GM12878 (cell line): Measurements from ENCODE around the gene TOPAZ1. TPM values are rescaled to one million over a fixed set of nuclear protein-coding genes. Genes with fewer than 3 reads are reported as not detected.

ENCODE experiments used
- ATAC-seq: fragments of 200-7000 bp; cut with Tn5 transposase; 3 replicates; pipeline ENCODE4 v1.9.1; 2020; ENCODE audit warnings: mild to moderate bottlenecking, moderate library complexity
- BruUV-seq: library from RNA; stranded (reverse); fragments of 400-500 nt; replicated peaks from 2 replicates; lab custom pipeline; 2021; lab: Mats Ljungman, UMichigan
- CTCF ChIA-PET: fragments of 300-600 bp; sonication (Branson Sonifier 250); formaldehyde crosslinking; extraction: SDS; loops from one replicate; lab custom pipeline; 2021; ENCODE audit warnings: inconsistent platforms; lab: Yijun Ruan, JAX
- POLR2A ChIA-PET: fragments of 350-600 bp; formaldehyde crosslinking; extraction: SDS; loops from one replicate; lab custom pipeline; 2021; ENCODE audit warnings: inconsistent platforms; lab: Charles Lee
- RAD21 ChIA-PET: fragments of 300-600 bp; sonication (Branson Sonifier 250); formaldehyde crosslinking; loops from one replicate; lab custom pipeline; 2023; ENCODE audit warnings: antibody characterized with exemption; ENCODE audit not compliant: unreplicated experiment; lab: Charles Lee
- SMC1A ChIA-PET: fragments of 300-600 bp; sonication (Branson Sonifier 250); formaldehyde crosslinking; loops from one replicate; lab custom pipeline; 2023; ENCODE audit not compliant: unreplicated experiment, uncharacterized antibody; lab: Charles Lee
- DNase-seq: peaks from one replicate; pipeline ENCODE4 v3.0.0-alpha.2; 2011; ENCODE audit warnings: low read depth, low spot score
- FAIRE-seq: peaks from 3 replicates; lab custom pipeline; 2011; peaks lifted over from hg19 to GRCh38; lab: Jason Lieb, UNC
- H2AFZ ChIP-seq: 2 replicates; pipeline ENCODE4 v1.6.0; 2011; ENCODE audit warnings: low read depth, low read length, control low read depth; ENCODE audit not compliant: control insufficient read depth
- H3K27ac ChIP-seq: 2 replicates; pipeline ENCODE4 v1.5.1; 2011; ENCODE audit warnings: control low read depth; ENCODE audit not compliant: control insufficient read depth, insufficient read depth
- H3K27me3 ChIP-seq, 2 experiments: replicated peaks in 1 of 2; 2 replicates each; pipeline versions ENCODE4 v1.6.0 to v1.6.1; 2011; ENCODE audit warnings: low read length in 1 of 2; ENCODE audit not compliant: control insufficient read depth in 2 of 2, insufficient read depth in 2 of 2
- H3K36me3 ChIP-seq, 2 experiments: 2 replicates each; pipeline ENCODE4 v1.5.1; 2011; ENCODE audit warnings: low read length in 1 of 2; ENCODE audit not compliant: control insufficient read depth in 2 of 2, insufficient read depth in 2 of 2
- H3K4me1 ChIP-seq: 2 replicates; pipeline ENCODE4 v1.6.1; 2011; ENCODE audit warnings: mild to moderate bottlenecking, low read length, moderate library complexity, mixed read lengths; ENCODE audit not compliant: control insufficient read depth, insufficient read depth
- H3K4me2 ChIP-seq: 2 replicates; pipeline ENCODE4 v1.6.0; 2011; ENCODE audit warnings: control low read depth; ENCODE audit not compliant: control insufficient read depth, insufficient read depth
- H3K4me3 ChIP-seq: fragments of 200-600 bp; sonication (generic); 2 replicates; pipeline ENCODE4 v1.5.1; 2016
- H3K79me2 ChIP-seq: 2 replicates; pipeline ENCODE4 v1.6.0; 2011; ENCODE audit warnings: low read length; ENCODE audit not compliant: control insufficient read depth, insufficient read depth
- H3K9ac ChIP-seq: 2 replicates; pipeline ENCODE4 v1.8.0; 2011; ENCODE audit warnings: low read length, control low read depth, mixed read lengths; ENCODE audit not compliant: control insufficient read depth, insufficient read depth
- H3K9me3 ChIP-seq: replicated peaks from 3 replicates; pipeline ENCODE4 v1.5.1; 2011; ENCODE audit warnings: mild to moderate bottlenecking, low read length; ENCODE audit not compliant: control insufficient read depth, insufficient read depth
- H4K20me1 ChIP-seq: 2 replicates; pipeline ENCODE4 v1.6.0; 2011; ENCODE audit not compliant: control insufficient read depth, insufficient read depth
- BHLHE40 ChIP-seq, 2 experiments: fragments of 450-650 bp in 1 of 2; IDR thresholded peaks; 2 replicates each; pipeline ENCODE4 v1.6.1; 2011 to 2017; ENCODE audit warnings: low read depth in 2 of 2, borderline replicate concordance in 1 of 2, improper control_type of control experiment in 1 of 2, low read length in 1 of 2, mild to moderate bottlenecking in 1 of 2
- CUX1 ChIP-seq: IDR thresholded peaks from 2 replicates; pipeline ENCODE4 v1.6.1; 2012; ENCODE audit warnings: improper control_type of control experiment, low read depth, low read length; ENCODE audit not compliant: insufficient replicate concordance
- EP300 ChIP-seq, 2 experiments: fragments of 150-350 bp in 1 of 2; IDR thresholded peaks; 2 replicates each; pipeline ENCODE4 v1.6.1; 2011 to 2012; ENCODE audit warnings: low read depth in 2 of 2, low read length in 2 of 2, borderline replicate concordance in 1 of 2, improper control_type of control experiment in 1 of 2, inconsistent platforms in 1 of 2; ENCODE audit not compliant: control insufficient read depth in 1 of 2
- IRF4 ChIP-seq: IDR thresholded peaks from 2 replicates; pipeline ENCODE4 v1.6.1; 2011; ENCODE audit warnings: low read depth, low read length
- RELA ChIP-seq: fragments of 450-650 bp; IDR thresholded peaks from 2 replicates; pipeline ENCODE4 v1.8.0; 2014; ENCODE audit warnings: borderline replicate concordance; ENCODE audit not compliant: partially characterized antibody
- TAF1 ChIP-seq: IDR thresholded peaks from 2 replicates; pipeline ENCODE4 v1.6.1; 2011; ENCODE audit warnings: mild to moderate bottlenecking, low read depth, low read length, borderline replicate concordance
- TCF7 ChIP-seq: IDR thresholded peaks from 2 replicates; pipeline ENCODE4 v1.6.1; 2014; ENCODE audit warnings: antibody characterized with exemption, borderline replicate concordance
- in situ Hi-C: fragments of 300-500 bp; cut with MboI; formaldehyde crosslinking; loops from 9 replicates; pipeline ENCODE4 v1.14.3; 2018; ENCODE audit warnings: mixed read lengths
- intact Hi-C: fragments of 100-400 bp; cut with micrococcal nuclease; formaldehyde crosslinking; loops from one replicate; pipeline ENCODE4 v1.14.2; 2022; ENCODE audit not compliant: unreplicated experiment
- polyA plus RNA-seq, 11 experiments: library from polyadenylated mRNA; depleted of rRNA in 4 of 11; unstranded in 6 of 11; stranded (reverse) in 5 of 11; fragments of >200 nt; fragmentation: Nextera tagmentation in 4 of 11; fragmentation: Illumina TruSeq in 1 of 11; extraction: Ambion mirVana in 4 of 11; extraction: Trizol in 1 of 11; gene quantifications; 1 replicate in 1 of 11; 2 replicates in 10 of 11; pipeline versions ENCODE4 v1.2.1 to v1.2.3, GENCODE V29; 2011 to 2016; ENCODE audit warnings: inconsistent platforms in 2 of 11, missing spikeins in 2 of 11, low read depth in 1 of 11
- total RNA-seq, 4 experiments: library from RNA; depleted of rRNA in 3 of 4; stranded (reverse); fragments of >200 nt in 3 of 4; fragmentation: Illumina TruSeq in 1 of 4; extraction: Trizol in 1 of 4; gene quantifications; 2 replicates each; pipeline versions ENCODE4 v1.2.1 to v1.2.3, GENCODE V29; 2013 to 2021
- TF ChIP-seq, protein P1 (sequence below): fragments of 450-650 bp; formaldehyde crosslinking; IDR thresholded peaks from 2 replicates; pipeline ENCODE4 v1.5.0; 2022; ENCODE audit warnings: mild to moderate bottlenecking, missing genetic modification characterization

The TOPAZ1 gene
- total and polyA plus RNA-seq, 10 of the 15 experiments (the other 5 are each of a cell fraction or from before 2014, with no cell fraction given) = 0.02 TPM; not detected in 9

DNA sequence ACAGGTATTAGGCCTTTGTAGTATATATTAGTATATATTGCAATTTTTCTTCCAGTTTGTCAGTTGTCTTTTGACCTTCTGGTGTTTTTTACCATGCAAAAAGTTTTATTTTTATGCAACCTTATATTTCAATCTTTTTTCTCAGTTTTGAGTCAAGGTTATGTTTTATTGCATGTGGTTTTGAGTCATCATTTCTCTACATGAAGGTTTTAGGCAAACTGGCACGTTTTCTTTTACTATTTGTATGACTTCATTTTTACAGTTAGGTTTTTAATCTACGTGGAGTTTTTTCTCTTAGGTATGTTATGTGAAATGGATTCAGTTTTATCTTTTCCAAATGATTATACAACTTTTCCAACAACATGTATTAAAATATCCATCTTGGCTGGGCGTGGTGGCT lies 60.1 kb downstream of the TOPAZ1 start (continued):
- TF ChIP-seq BHLHE40 (IDR thresholded peaks at IDR 0.05; ENCODE audit: borderline replicate concordance in 1 of 2, low read depth in 2 of 2, low read length in 1 of 2) (peak; percentile 22 to 23; a peak in 1 of 4 replicates), IRF4 (no peak)

GRCh38 chr3:44309500-44309899 lies 67.8 kb downstream of the TOPAZ1 start:
- ChIA-PET CTCF (interaction anchor here (0.5 kb wide), 1 partner anchor 31 kb away, joined by 3 read pairs; no protein-coding TSS in a partner anchor), RAD21 (no interaction called here), SMC1A (no interaction called here), POLR2A (no interaction called here)
- ATAC-seq (no peak), FAIRE-seq (no peak), DNase-seq (no peak)
- in situ Hi-C loops = no loop called here
- no peaks in the 10 kb centered on the region for H3K9me3 ChIP-seq
- H3K36me3 ChIP-seq = no peaks in the 10 kb centered on the region
- no peak overlapping the region for H3K4me2 ChIP-seq
- no peak overlapping the region for H3K9ac ChIP-seq
- BruUV-seq = no TSS peak
- no peaks in the 10 kb centered on the region for H3K27me3 ChIP-seq
- no peak for TF ChIP-seq RELA
- no peak for TF ChIP-seq TCF7
- TF ChIP-seq, protein P1, sequence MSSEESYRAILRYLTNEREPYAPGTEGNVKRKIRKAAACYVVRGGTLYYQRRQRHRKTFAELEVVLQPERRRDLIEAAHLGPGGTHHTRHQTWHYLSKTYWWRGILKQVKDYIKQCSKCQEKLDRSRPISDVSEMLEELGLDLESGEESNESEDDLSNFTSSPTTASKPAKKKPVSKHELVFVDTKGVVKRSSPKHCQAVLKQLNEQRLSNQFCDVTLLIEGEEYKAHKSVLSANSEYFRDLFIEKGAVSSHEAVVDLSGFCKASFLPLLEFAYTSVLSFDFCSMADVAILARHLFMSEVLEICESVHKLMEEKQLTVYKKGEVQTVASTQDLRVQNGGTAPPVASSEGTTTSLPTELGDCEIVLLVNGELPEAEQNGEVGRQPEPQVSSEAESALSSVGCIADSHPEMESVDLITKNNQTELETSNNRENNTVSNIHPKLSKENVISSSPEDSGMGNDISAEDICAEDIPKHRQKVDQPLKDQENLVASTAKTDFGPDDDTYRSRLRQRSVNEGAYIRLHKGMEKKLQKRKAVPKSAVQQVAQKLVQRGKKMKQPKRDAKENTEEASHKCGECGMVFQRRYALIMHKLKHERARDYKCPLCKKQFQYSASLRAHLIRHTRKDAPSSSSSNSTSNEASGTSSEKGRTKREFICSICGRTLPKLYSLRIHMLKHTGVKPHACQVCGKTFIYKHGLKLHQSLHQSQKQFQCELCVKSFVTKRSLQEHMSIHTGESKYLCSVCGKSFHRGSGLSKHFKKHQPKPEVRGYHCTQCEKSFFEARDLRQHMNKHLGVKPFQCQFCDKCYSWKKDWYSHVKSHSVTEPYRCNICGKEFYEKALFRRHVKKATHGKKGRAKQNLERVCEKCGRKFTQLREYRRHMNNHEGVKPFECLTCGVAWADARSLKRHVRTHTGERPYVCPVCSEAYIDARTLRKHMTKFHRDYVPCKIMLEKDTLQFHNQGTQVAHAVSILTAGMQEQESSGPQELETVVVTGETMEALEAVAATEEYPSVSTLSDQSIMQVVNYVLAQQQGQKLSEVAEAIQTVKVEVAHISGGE (CRISPR knock-in tag) = no peak
- no peak for TF ChIP-seq EP300 (IDR thresholded peaks at IDR 0.05; ENCODE audit: borderline replicate concordance in 1 of 2, control insufficient read depth in 1 of 2, low read depth in 2 of 2, low read length in 2 of 2)
- no peak for TF ChIP-seq CUX1
- TF ChIP-seq TAF1 = no peak
- H3K79me2 ChIP-seq = no peaks in the 10 kb centered on the region
- H3K27ac ChIP-seq = no peak overlapping the region
- intact Hi-C loops = no loop called here
- H3K4me3 ChIP-seq = no peak overlapping the region
- H2AFZ ChIP-seq = no peak overlapping the region
- H4K20me1 ChIP-seq = no peaks in the 10 kb centered on the region
- H3K4me1 ChIP-seq = no peaks in the 10 kb centered on the region
